ENCODE results near the gene BTBD9. TPM values are rescaled to one million over a fixed set of nuclear protein-coding genes. Genes with fewer than 3 reads are reported as not detected.
A peak's percentile ranks its signal among the peaks of the same experiment; 100 is the strongest.

Gene BTBD9
- total RNA-seq, 2 donors from 2014 or later, result 15.3 to 23.6 TPM

GRCh38 chr6:38649744-38650143, 10.0 kb upstream of the BTBD9 start:
- Histone ChIP-seq H3K9me3 (no peaks in the 10 kb centered on the region), H3K4me3 (no peak overlapping the region), H3K27ac (no peak overlapping the region), H3K27me3 (no peaks in the 10 kb centered on the region), H3K9ac (ENCODE audit: low read depth in 2 of 2, low read length in 2 of 2) (no peak overlapping the region), H3K36me3 (no peaks in the 10 kb centered on the region), H3K4me1 (no peaks in the 10 kb centered on the region)
- DNase-seq, result no peak
- intact Hi-C loops (cut with DNase I), result no loop called here
- TF ChIP-seq CTCF (IDR thresholded peaks at IDR 0.05), result no peak

- no peak for TF ChIP-seq CTCF (IDR thresholded peaks at IDR 0.05)
- H3K36me3 ChIP-seq, result no peaks in the 10 kb centered on the region
- no peaks in the 10 kb centered on the region for H3K4me1 ChIP-seq
- H3K27me3 ChIP-seq, result no peaks in the 10 kb centered on the region
- no peak overlapping the region for H3K27ac ChIP-seq
- H3K9ac ChIP-seq (ENCODE audit: low read depth in 2 of 2, low read length in 2 of 2), result no peak overlapping the region
- H3K4me3 ChIP-seq, result no peak overlapping the region
- intact Hi-C loops (cut with DNase I), result no loop called here
- no peak for DNase-seq
- no peaks in the 10 kb centered on the region for H3K9me3 ChIP-seq
Measured at GRCh38 chr6:38648629-38649028, 8.9 kb upstream of the BTBD9 start.

GRCh38 chr6:38646166-38646878, 6.6 kb upstream of the BTBD9 start:
- no peak for DNase-seq
- intact Hi-C loops (cut with DNase I), result no loop called here
- Histone ChIP-seq H3K9me3 (no peaks in the 10 kb centered on the region), H3K27ac (no peak overlapping the region), H3K36me3 (no peaks in the 10 kb centered on the region), H3K4me3 (no peak overlapping the region), H3K4me1 (no peaks in the 10 kb centered on the region), H3K27me3 (no peaks in the 10 kb centered on the region), H3K9ac (ENCODE audit: low read depth in 2 of 2, low read length in 2 of 2) (no peak overlapping the region)
- TF ChIP-seq CTCF (IDR thresholded peaks at IDR 0.05), result no peak

- Histone ChIP-seq H3K27ac (no peak overlapping the region), H3K27me3 (no peaks in the 10 kb centered on the region), H3K9ac (ENCODE audit: low read depth in 2 of 2, low read length in 2 of 2) (no peak overlapping the region), H3K36me3 (no peaks in the 10 kb centered on the region), H3K4me3 (no peak overlapping the region), H3K4me1 (peaks cover 5% of the 10 kb centered on the region), H3K9me3 (no peaks in the 10 kb centered on the region)
- no peak for DNase-seq
- intact Hi-C loops (cut with DNase I), result no loop called here
- no peak for TF ChIP-seq CTCF (IDR thresholded peaks at IDR 0.05)
Measured at GRCh38 chr6:38644951-38645350, 5.2 kb upstream of the BTBD9 start.

GRCh38 chr6:38640216-38640909, 634 bp upstream of the BTBD9 start:
- Histone ChIP-seq H3K27me3 (no peaks in the 10 kb centered on the region), H3K9me3 (no peaks in the 10 kb centered on the region), H3K36me3 (no peaks in the 10 kb centered on the region), H3K9ac (ENCODE audit: low read depth in 2 of 2, low read length in 2 of 2) (peak overlapping the region; percentile 82 to 92), H3K4me3 (peak overlapping the region; percentile 88), H3K4me1 (peaks cover 8% of the 10 kb centered on the region), H3K27ac (peak overlapping the region; percentile 83)
- intact Hi-C loops (cut with DNase I), result no loop called here
- DNase-seq, result no peak
- TF ChIP-seq CTCF (IDR thresholded peaks at IDR 0.05), result no peak

Measured in colonic mucosa (tissue), 4 donors.